Measurements from ENCODE around the gene ACRBP.

ACRBP gene

GRCh38 chr12:6647083-6647604 lies at the start of gene ACRBP:
TSS of gene ACRBP (minus strand) at chr12:6647432. CDS start at chr12:6647366, 66 bp downstream.
- DNase-seq (ENCODE audit: low read depth): peak; percentile 76

DNA sequence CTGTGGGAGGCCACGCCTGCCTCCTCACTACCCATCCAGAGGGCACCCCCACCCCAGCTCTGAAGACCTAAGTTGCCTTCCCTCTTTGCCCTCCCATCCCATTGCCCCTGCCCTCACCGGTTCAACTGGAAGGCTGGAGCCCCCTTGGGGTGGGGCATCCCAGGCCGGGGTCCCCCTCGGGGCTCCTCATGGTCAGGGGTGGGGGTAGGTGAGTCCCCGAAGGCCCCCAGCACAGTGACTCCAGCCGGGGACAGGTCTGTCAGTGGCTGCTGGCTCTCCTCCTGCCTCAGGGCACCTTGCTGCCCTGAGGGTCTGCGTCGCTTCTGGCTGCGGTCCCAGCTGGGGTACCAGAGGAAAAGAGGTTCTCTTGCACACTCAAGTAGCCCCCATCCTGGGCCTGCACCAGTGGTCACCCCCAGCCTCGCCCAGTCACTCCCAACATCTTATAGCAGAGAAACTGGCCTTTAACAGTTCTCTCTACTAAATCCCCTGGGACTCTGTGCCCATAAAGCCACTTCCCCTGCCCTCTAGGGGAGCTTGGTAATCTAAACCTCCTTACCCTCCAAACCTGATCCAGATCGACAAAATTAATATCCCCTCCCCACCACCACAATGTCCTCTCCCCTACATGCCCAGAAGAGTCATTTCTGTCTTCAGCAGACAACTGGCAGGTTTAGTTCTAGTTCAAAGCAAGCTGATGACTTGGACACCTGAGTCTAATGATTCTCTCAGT lies 48.2 kb upstream of the ACRBP start:
- no peak for DNase-seq (ENCODE audit: low read depth)

DNA sequence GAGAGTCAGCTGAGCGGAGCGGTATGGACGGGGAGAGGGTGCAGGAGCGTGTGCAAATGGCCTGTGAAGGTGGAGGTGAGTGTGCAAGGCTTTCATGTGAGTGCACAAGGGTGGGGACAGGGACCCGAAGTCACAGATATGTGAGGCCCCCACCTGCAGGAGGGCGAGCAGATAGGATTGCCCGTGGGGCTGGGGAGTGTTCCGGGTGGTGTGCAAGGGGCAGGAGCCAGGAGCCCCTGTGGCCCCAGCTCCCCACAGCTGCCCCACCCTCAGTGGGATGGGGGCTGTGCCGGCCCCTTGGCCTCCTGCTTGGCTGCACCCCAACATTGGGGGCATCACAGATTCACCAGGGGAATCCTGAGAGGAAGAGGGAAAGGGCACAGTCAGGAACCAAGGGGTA lies 47.5 kb upstream of the ACRBP start:
- no peak for DNase-seq (ENCODE audit: low read depth)

- DNase-seq (ENCODE audit: low read depth): no peak
Measured at GRCh38 chr12:6693832-6694355, 46.7 kb upstream of the ACRBP start.

DNA sequence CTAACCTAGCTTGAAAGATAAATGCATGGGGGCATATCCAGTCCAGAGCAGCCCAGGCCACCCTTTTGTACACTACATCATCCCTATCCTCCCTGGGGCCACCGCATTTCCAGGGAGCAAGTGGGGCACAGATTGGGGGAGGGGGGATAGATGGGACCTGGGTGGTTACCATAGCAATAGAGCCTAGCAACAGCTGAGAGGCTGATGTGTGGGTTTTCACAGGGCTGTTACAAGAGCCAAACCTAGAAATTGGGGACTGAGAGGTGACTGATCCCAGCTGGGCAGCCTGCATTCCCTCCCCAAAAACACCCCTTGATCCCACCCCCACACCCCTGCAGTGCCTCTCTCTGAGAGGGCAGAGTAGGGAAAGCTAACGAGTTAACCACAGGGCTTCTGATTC lies 45.7 kb upstream of the ACRBP start:
- DNase-seq (ENCODE audit: low read depth): no peak

DNA sequence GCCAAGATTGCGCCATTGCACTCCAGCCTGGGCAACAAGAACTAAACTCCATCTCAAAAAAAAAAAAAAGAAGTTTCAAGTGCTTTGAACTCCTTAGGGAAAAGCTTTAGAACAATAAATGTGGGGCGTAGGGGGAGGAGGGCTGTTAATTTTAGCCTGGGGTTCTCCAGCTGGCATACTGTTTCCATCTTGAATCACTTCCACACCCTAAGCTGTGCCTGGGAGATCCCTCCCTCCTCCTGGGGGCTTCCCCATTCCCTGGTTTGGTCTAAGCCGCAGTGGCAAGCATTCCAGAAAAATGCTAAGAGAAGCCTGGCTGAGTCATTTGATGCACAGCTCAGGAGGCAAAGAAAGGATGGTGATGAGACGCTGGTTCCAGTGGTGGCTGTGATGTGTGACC lies 44.2 kb upstream of the ACRBP start:
- peak; percentile 86 for DNase-seq (ENCODE audit: low read depth)

- DNase-seq (ENCODE audit: low read depth): peak; percentile 100
Measured at GRCh38 chr12:6688999-6689882, 42.0 kb upstream of the ACRBP start, which contains the start of gene ZNF384. TSS of gene ZNF384 (minus strand) at chr12:6689375. CDS start at chr12:6679520, 9,855 bp downstream.

GRCh38 chr12:6688543-6688998 lies 41.3 kb upstream of the ACRBP start:
- DNase-seq (ENCODE audit: low read depth): peak; percentile 35

- DNase-seq (ENCODE audit: low read depth): no peak
Measured at GRCh38 chr12:6685814-6686213, 38.6 kb upstream of the ACRBP start.

- peak; percentile 49 for DNase-seq (ENCODE audit: low read depth)
Measured at GRCh38 chr12:6684609-6685008, 37.4 kb upstream of the ACRBP start.

DNA sequence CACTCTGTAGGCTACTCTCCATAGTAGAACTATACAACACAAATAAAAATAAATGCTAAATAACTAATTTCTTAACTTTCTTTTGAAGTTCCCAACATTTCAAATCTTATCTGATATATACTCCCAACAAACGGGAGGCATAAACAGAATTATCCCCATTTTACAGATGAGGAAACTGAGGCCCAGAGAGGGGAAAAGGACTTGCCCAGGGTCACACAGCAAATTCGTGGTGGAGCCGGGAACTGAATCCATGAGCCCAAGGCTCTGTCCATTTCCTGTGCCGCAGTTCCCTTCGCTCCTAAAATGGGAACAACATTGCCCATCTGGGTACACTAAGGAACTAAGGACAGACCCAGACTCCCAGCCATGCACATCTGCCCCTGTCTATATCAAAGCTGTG lies 29.7 kb upstream of the ACRBP start:
- no peak for DNase-seq (ENCODE audit: low read depth)

- no peak for DNase-seq (ENCODE audit: low read depth)
Measured at GRCh38 chr12:6672143-6672542, 24.9 kb upstream of the ACRBP start.

- no peak for DNase-seq (ENCODE audit: low read depth)
Measured at GRCh38 chr12:6667559-6668210, 20.5 kb upstream of the ACRBP start.

DNA sequence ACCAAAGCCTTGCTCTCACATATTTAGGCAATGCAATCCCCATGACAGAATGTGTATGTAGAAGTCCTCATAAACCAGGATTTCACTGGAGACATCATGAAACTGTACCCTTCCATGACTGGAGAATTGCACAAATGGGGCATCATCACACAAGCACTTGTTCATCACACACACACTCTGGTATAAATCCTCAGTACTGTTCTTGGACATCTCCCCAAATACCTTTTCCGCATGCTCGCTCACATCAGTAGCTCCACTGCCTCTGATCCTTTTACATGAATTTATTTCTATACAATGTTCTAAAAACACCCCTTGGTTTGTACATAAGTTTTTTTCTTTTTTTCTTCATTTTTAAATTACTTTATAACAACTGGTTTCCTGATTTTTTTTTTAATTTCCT lies 19.0 kb upstream of the ACRBP start:
- DNase-seq (ENCODE audit: low read depth): no peak

- DNase-seq (ENCODE audit: low read depth): no peak
Measured at GRCh38 chr12:6664902-6665301, 17.7 kb upstream of the ACRBP start.

GRCh38 chr12:6662906-6663742 lies 15.9 kb upstream of the ACRBP start, which contains the start of gene ING4:
TSS of gene ING4 (minus strand) at chr12:6663119. CDS start at chr12:6663101, 18 bp downstream.
- DNase-seq (ENCODE audit: low read depth): peak; percentile 100

GRCh38 chr12:6662602-6662905 lies 15.3 kb upstream of the ACRBP start:
- no peak for DNase-seq (ENCODE audit: low read depth)

- DNase-seq (ENCODE audit: low read depth): no peak
Measured at GRCh38 chr12:6653987-6654386, 6.8 kb upstream of the ACRBP start.

- DNase-seq (ENCODE audit: low read depth): no peak
Measured at GRCh38 chr12:6653342-6653741, 6.1 kb upstream of the ACRBP start.

DNA sequence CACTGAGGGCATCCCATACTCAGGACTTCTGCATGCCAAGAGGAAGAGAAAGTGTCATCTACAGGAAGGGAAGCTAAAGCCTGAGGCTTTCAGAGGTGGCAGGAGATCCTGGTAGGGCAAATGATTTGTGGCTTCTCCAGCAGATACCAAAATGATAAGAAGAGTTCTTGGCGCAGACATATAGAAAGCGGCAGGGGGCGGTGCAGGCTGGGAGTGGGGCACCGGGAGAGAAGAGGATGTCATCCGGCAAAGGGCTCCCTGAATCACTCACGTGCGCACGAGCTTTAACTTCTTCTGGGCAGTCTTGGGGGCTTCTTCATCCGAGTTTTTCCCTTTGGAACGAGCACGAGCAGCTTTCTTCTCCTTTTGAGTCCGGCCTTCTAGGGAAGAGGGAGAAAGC lies 5.2 kb upstream of the ACRBP start:
- DNase-seq (ENCODE audit: low read depth): no peak

GRCh38 chr12:6650832-6651231 lies 3.6 kb upstream of the ACRBP start:
- DNase-seq (ENCODE audit: low read depth): no peak

Measured in EH (cell line).